GM19240 (cell line): ENCODE data around the gene NPSR1.
"Not testable (repeated sequence)": the region's sequence is repeated elsewhere in the genome, so short reads cannot be mapped to it uniquely, and the experiment has no call there.

Experiments
- DNase-seq: peaks from one replicate; pipeline ENCODE4 v3.0.0; 2011; ENCODE audit warnings: low spot score; ENCODE audit not compliant: insufficient read length

NPSR1 gene, protein sequence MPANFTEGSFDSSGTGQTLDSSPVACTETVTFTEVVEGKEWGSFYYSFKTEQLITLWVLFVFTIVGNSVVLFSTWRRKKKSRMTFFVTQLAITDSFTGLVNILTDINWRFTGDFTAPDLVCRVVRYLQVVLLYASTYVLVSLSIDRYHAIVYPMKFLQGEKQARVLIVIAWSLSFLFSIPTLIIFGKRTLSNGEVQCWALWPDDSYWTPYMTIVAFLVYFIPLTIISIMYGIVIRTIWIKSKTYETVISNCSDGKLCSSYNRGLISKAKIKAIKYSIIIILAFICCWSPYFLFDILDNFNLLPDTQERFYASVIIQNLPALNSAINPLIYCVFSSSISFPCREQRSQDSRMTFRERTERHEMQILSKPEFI

DNA sequence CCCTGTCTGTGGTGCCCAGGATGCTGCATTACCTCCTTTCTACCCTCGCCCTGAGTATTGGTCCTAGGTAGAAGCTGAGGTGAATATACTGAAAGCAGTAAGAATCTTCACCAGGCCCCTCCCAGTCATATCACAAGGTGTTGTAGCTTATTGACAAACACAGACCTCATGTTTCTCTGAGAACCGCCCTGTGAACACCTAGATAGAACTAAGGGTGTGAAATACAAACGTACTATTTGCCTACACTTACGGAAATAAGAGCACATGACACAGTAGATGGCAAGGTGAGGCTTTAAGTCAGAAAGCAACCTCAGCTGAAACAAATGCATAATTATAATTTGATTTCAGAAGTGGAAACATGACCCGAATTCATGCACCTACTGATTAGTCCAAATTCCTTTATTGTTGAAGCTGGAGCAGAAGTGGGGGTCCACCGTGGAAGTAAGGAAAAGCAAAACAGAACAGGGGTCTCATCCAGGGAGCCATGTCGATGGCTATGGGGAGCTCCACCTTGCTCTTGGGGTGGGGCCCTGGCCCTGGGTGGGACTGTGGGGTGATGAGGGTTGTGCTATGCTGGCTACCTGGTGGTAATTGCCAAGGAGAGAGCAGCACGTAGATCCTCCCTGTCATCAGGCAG is at the start of gene NPSR1:
Gene NPSR1 (plus strand): TSS at position 587 of the 637 bp plus-strand sequence. CDS start 195 bp downstream, outside the sequence.
- no peak for DNase-seq

DNA sequence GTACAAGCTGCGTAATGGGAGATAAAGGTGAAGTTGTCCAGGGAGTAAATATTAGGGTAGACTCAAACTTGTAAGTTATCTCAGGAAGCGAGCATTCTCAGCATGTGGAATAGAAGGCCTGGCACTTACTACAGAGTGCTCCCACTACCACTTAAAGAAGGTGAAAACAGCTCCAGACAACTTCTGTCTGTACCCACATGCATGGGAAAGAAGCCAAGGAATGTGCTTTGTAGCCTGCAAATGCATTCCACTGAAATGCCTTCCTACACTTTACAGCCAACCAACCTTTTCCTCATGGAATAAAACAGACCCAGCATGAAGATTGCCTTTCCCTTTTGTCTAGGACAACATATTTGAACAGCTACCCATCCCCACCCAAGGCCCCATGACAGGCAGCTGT is 45.4 kb upstream of the NPSR1 start:
- DNase-seq: no peak

DNA sequence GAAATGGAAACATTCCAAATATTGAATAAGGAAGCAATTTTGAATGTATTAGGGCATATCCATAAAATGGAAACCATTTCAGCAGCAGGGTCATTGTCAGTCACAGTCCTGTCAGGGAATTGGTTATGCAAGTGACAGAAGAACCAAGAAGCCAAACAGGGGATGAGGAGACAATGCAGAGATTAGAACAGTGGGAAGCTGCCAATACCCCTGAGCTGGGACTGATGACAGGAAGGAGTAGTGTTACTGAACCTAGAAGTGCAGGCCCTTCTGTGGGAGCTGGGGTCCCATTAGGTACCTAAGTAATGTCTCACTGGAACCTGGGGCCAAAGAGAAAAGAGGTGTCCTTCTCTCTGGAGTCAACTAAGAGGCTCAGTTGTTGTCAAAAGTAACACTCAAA is 37.6 kb upstream of the NPSR1 start:
- DNase-seq: no peak

DNA sequence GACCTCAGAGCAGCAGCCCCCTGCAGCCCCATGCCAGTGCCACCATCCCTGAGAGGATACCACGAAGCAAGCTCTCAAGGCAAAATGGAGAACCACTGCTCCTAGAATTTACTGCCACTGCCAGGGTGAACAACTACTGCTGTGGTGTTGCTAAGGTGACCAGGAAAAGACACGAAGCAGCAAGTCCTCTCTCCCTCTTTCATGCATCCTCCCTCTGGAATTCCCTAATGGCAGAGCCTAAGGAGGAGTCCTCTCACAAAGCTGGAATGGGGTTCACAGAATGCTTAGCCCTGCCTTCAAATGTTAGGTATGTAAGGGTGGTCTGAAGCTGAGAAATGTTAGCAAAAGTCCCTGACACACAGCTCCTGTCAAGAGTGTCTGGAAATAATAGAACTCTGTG is 35.8 kb upstream of the NPSR1 start:
- no peak for DNase-seq

DNA sequence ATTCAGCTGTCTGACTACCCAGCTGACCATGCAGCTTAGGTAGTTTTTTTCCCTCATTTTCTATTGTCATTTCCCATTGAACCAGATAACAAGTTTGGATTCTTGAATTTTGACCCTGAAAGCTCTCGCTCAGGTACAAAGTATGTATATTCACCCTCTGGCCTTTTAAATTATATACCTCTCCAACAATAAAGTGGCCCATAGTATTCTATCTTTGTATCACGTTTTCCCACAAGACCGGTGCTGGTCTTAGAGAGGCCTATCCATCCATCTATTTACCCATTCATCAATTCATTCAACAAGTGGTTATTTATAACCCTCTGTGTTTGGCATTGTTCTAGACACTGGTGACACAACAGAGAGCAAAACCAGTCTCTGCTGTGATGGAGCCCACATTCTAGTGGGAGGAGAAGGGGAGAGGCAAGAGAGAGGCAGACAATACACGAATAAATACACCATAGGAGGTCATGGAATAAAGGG is 35.2 kb upstream of the NPSR1 start:
- no peak for DNase-seq

DNA sequence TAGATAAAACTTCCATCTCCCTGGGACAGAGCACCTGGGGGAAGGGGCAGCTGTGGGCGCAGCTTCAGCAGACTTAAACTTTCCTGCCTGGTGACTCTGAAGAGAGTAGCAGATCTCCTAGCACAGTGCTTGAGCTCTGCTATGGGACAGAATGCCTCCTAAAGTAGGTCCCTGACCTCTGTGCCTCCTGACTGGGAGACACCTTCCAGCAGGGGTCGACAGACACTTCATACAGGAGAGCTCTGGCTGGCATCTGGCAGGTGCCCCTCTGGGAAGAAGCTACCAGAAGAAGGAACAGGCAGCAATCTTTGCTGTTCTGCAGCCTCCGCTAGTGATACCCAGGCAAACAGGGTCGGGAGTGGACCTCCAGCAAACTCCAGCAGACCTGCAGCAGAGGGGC is 29.4 kb upstream of the NPSR1 start:
- not testable (repeated sequence) for DNase-seq

DNA sequence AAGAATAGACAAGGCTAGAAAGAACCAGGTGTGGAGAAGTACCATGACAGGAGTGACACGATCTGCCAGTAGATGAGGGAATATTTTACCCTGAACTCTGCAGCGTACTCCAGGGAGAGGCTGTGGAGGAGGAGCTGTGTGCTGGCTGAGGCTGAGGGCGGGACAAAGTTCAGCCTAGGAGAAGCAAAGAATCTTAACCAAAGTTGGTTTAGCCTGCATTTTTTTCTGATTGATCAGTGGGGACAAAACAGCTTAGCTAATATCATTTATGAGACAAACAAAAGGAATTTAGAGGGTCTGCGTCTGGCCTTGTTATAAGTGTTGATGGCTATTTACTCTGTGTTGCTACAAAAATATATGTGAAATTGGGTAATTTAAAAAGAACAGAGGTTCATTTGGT is 5.2 kb upstream of the NPSR1 start:
- no peak for DNase-seq

DNA sequence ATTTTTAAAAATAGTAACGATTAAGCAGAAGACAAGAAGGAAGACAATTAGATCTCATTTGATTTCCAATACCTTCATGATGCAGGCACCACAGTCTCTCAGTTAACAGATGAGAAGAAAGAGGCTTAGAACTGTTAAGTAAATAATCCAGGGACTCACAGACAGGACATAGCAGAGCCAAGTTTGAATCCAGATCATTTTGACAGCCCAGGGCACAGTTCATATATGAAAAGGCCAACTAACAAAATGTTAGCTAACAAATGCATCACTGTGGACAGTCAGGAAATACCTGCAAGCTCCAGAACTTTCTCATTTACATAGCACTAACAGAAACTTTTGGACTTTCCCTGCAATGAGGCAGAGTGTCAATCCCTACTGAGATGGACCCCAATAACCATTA is 4.2 kb upstream of the NPSR1 start:
- no peak for DNase-seq

DNA sequence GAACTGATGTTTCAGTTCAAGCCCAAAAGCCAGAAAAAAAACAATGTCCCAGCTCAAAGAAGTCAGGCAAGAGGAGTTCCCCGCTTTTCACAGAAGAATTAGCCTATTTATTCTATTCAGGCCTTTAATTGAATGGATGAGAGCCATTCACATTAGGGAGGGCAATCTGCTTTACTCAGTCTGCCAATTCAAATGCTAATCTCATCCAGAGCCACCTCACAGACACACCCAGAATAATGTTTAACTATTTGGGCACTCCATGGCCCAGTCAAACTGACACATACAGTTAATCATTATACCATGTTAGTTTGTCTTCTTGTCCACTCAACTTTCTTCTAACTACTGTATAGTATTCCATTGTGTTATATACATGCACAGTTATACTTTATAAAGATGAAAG is 2.6 kb upstream of the NPSR1 start:
- no peak for DNase-seq

DNA sequence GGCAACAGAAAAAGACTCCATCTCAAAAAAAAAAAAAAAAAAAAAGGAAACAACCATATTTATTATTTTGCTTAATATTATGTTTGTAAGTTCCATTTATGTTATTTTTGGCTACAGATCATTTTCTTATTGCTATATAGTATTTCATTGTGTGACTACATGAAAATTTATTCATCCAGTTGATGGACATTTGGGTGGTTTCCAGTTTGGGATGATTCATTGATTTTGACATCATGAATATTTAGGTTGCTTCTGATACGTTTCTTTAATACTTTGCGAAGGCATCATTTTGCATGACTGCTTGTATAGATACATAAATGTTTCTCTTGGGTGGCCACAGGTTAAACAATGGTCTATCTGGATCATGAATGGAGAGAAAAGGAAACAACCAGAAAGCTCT is 2.0 kb upstream of the NPSR1 start:
- DNase-seq: no peak

DNA sequence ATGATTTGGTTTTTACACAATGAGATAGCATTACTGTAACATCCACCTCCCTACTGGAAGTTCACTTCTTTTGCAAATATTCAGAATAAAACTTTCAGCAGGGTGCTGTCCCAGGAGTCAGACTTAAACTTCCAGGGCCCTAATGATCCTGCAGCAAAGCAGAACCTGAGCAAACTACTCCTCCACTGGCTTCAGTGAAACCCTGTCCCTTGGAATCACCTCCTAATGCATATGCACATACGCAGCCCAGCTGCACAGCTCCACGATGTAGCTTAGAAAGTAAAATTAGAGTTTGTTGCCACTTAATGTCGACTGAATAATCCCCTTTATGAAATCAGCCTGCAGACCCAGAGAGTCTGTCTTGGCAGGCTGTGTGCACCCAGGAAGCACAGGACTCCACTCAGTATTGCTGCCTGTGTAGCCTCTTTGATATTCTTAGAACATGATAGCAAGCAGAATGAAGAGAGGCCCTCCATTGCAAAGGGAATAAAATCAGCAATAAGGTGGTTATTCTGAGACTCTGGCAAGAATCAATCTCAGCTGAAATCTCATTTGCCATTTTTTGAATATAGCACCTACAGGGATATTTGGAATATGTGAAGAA is 1.6 kb downstream of the NPSR1 start:
- DNase-seq: no peak

DNA sequence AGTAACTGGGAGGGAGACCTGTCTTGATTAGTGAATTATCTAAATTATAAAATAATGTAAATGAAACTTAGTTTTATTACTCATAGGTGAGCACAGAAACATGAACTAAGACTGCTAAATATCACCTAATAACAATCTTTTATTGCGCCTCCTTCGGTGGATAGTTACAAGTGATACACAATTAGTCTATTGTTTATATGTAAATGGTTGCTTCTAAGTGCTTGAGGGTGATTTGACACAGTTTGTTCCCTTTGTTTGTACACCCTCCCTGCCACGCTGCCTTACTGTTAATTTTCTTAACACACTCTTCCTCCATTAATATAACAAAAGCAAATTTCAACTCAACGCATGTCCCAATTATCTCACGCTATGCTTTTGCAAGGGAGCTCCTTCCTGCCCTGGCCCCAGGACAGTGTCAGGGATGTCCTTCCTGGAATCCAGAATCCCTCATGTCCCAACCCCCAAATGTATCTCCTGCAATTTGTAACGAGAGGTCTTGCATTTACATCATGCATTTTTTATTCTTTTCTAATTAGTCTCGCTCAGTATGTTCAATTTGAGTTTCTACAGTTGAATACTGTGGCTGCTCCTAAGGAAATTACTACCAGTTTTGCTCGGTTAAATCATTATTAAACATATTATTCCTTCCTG is 4.2 kb downstream of the NPSR1 start:
- no peak for DNase-seq

DNA sequence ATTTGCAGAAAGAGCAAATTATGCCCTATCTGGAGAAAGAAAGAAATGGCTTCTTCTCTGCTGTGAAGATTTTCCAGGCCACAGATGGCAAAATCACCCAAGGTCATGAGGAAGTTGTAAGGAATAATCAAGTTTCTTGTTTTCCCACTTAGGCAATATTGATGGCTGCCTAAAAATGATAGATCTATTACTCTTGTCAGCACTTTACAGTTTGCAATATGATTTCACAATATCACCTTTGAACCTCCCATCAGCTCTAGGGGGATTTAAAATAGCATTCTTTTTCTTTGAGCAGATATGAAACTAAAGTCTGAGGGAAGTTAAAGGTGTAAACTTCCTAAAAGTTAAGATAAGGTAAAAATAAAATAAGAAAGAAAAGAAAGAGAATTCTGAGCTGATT is 6.7 kb downstream of the NPSR1 start:
- DNase-seq: no peak

DNA sequence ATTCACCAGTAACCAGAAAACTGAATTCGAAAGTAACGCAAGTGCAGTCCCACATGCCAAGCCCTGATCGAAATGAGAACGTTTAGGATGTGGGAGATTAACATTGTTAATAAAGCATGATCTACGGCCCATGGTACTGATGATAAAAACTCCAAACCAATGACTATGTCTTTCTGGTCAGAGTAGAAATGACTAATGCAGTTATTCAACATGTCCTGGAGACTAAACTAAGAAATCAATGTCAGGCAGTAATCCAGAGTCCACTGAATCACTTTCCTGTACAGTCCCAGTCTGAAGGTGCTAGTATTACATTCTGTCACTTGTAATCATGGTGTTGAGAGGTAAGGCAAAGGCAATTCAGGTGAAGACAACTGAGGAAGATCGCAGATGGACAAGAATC is 14.4 kb downstream of the NPSR1 start:
- no peak for DNase-seq

DNA sequence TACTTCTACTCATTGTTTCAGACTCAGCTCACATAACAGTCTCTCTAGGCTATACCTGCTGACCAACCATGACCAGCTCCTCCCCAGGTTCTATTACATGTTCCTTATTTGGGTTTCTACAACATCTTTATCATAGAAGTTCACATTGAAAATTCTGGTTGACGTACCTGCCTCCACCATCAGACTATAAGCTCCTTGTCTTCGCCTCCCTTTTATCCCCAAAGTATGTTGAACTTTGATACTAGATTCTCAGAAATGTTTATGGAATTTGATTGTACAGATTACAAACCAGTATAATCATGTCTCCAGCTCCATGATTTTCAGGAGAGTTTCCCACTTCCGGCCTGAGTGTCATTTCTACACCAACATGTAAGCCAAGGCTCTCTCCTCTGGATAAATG is 15.0 kb downstream of the NPSR1 start:
- no peak for DNase-seq

DNA sequence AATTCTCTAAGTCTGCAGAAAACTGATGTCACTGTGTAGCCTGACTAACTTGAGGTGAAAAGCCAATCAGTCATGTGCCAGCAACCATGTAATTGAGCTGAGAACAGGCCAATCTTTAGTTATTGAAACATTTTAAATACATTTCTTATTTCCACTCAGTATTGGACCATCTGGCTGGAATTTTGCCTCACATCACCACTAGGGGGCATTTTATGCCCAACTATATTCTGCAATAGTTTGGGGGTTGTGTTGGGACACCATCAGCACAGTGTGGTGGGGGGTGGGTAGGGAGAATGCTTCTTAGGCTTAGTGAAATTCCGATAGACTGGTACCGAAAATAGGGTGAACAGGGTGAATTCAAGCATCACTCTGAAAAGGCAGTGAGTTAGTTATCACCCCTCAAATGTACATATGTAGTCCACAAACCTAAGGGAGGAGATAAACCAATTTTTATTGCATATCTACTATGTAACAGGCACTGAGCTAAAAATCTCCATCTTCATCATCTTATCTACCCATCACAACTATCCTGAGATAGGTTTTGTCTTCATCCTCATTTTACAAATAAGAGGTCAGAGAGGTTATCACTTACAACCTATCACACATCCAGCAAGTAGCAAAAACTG is 17.8 kb downstream of the NPSR1 start:
- DNase-seq: no peak

DNA sequence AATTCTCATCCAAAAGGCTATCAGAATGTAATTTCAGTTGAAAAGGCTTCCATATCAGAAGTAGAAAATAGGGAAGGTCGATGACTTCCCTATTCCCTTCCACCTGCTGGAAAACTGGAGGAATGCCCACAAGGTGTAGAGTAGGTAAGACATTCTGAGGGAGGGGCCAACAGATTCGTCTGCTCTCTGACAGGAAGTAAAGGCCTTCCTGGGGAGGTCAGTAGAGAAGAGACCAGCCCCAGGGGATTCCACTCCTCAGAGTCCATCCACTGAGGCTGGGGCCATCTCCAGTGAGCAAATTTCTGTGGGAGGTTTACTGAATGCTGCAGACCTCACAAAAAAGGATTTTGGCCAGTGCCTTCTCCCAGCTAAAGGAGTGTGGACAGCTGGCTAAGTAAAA is 19.5 kb downstream of the NPSR1 start:
- DNase-seq: no peak

DNA sequence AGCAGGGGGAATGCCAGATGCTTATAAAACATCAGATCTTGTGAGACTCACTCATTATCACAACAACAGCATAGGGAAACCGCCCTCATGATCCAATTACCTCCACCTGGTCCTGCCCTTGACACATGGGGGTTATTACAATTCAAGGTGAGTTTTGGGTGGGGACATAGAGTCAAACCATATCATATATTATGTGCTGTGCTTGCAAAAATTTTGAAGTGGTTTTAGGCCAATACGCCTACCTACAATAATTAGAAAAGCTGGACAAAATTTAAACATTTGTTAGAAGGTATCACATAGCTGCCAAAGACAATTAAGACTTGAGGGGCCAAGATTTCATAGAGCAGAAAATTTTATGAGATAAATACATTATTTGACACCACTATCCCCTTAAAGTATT is 29.5 kb downstream of the NPSR1 start:
- DNase-seq: no peak

DNA sequence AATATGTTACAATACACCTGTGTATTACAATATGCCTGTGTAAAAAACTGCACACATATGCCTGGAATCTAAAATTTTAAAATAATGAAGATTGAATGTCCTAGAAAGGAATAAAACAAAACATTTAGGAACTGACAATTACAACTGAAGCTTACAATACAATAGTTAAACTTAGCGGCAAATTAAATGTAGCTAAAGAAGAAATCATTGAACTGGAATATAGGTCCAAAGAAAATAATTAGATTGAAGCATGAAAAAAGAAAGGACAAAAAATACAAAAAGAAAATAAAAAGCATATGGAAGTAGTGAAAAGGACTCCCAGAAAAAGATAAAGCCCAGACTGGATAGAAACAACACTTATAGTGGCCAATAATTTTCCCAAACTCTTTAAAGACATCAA is 38.4 kb downstream of the NPSR1 start:
- no peak for DNase-seq

DNA sequence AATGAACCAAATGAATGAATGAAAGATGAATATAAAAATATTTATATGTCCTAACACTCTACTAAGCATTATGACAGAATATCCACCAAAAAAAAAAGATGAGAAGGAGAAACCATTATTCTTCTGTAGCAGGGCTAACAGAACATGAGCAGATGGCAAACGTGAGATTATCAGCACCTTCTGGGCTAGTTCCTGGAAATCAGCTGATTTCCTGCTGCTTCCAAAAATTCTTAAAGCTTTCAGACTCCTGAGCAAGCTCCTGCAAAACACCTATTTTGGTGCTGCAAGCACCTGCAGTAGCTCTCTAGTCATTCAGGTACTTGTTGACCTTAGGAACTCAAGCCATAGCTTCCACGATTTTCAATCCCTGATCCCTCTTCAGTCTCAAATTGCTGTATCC is 51.8 kb downstream of the NPSR1 start:
- DNase-seq: no peak

DNA sequence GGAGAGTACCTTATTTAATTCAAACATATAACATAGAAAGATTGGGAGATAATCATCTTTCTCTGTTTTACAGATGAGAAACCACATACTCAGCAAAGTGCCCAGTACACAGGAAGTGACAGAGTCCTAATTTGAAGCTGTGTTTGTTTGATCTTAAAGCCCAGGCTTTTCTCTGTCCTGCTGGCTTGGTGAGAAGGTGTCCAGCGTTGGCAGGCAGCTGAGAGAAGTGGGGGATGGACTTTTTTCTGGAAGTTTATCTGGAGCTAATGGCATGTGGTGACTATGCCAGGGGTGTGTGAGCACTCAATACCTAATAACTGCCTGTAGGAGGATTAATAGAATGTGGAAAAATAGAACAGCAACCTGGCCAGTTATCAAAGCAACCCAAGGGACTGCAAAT is 60.8 kb downstream of the NPSR1 start:
- DNase-seq: no peak

DNA sequence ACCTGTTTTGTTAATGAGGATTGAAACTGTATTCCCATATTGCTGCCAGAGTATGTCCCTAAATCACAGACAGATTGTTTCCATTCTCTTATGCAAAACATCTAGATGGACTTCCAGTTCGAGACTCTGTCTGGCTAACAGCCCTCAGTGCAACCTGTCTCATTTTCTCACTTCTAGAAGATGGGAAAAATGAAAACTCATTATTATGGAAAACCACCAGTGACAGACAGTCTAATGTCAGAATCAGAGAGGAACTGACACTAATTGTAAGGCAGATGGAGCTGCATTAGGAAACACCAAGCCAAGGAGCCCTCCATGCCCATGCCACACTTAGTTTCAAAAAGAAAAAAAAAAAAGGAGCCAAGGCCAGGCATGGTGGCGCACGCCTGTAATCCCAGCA is 61.6 kb downstream of the NPSR1 start:
- no peak for DNase-seq
